ENCODE data around the gene XPR1.

The XPR1 gene

DNA sequence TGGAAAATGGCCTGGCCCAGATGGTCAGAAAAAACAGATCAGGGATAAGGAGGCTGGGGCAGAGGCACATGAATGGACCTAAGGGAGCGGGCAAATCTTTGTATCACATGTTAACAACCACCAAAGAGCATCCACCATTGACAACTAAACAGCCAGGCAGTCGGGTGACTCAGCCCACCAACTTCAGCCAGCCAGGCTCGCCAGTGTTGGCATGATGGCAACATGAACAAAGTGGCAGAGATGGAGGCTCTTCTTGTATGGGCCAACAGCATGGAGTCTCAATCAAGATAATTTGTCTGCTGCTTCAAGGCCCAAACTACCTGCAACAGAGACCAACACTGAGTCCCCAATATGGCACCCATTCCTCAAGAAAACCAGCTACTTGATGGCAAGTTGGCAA is 264.3 kb downstream of the XPR1 start:
- DNase-seq: no peak

DNA sequence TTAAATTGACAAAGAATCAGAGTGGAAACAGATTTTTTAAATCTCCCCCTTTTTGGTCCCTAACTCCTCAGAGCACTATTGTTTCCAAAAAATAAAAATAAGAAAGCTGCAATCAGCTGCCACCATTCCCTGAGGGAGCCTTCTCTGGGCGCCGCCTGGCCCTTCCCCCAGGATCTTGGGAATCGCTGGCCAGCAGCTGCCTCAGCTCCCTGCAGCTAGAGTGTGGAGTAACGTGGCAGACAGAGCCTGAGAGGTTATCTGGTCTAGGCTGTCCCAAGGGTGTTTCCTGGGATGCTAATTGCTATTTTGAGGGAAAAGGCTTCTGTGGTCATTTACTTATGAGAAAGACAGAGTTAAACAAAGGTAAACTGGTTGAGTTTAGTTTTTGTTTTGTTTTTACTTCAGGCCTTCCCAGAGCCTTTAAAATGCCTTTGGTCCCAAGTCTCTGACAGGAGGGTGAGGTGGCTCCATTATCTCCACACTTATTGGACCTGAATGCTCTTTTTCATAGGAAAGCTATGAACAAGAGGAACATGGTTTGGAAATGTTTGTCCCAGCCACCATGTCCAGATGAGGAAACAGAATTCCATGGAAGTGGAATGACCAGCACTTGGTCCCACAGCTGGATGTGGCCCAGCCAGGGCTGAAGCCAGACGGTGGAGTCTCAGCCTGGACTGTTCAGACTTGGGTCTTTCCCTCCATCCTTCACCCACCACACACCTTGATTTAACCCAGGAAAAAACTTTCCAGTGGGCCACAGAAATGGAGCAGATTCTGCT is 266.8 kb downstream of the XPR1 start:
- no peak for DNase-seq

DNA sequence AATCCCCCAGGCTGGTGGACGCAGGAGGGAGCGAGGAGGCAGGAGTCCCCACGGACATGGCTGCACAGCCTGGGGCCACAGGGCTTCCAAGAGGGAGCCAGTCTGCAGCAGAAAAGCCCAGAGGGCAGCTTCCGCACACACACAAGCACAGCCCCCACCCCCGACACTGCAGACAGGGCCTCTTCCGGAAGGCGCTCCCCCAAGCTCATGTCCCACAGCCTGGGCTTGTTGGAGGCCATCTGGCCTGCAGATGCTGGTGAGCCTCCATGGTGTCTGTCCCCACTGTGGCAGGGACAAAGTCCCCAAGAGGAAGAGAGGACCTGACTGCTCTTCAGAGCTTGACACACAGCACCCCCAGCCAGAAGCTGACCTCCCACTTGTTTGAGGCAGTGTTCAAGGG is 267.4 kb downstream of the XPR1 start:
- no peak for DNase-seq

DNA sequence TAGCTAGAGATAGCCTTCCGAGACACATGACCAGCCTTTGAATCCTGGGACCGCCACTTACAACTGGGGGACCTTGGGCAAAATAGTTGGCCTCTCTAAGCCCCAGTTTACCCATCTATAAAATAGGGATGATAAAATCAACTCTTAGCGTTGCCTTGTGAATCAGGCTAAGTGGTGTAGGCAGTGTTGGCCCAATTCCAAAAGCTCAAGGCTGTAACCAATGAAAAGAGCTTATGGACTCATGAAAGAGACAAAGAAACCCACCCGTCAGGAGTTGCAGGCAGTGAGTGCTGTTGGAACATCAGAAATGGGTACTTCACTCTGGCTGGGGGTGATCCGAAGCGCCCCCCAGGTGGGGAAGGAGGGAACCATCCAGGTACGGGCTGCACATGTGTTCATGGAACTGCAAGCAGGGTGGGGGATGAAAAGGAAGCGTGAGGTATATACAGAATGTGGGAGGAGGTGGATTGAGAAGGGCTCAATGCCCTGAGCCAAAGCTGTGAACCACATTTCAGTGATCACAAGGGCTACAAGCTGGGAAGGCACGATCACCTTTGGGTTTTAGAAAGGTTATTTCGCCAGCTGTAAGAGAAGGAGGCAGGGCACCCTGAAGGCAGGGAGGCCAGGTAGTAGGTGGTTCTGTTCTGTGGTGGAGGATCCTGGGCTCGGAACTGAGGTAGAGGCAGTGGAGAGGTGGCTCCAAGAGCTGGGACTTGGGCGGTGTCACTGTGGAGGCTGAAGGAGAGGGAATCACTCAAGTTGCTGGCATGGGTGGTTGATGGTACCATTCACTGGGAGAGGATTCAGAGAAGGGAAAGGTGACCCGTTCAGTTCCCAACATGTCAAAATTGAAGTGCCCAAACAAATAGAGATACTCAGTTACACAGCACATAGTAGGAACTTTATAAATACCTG is 269.5 kb downstream of the XPR1 start:
- DNase-seq: no peak

DNA sequence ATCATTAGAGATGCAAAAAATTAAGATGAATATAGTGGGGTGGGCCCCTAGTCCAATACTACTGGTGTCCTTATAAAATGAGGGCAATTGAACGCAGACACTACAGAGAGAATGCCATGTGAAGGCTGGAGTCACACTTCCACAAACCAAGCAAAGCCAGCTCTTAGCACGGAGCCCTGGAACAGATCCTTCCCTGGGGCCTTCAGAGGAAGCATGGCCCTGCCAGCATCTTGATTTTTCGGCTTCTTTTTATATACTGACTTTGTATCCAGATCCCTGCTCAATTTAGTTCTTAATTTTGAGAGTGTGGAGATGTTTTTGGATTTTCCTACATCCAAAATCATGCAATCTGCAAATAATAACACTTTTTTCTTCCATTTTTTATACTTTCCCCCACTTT is 270.7 kb downstream of the XPR1 start:
- no peak for DNase-seq

DNA sequence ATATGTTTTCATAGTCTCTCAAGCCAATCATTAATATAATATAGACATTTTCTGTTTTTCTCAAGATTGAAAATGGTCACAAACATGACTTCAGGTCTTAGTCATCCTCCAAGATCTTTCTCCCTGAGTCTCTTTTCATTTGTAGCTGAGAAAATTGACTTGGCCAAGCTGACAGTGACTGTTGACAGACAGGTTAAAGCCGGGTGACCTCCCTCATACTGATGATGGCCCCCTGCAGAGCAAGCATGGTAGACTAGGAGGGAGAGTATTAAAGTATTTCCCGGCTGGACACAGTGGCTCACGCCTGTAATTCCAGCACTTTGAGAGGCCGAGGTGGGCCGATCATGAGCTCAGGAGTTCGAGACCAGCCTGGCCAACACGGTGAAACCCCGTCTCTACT is 274.1 kb downstream of the XPR1 start:
- DNase-seq: no peak

DNA sequence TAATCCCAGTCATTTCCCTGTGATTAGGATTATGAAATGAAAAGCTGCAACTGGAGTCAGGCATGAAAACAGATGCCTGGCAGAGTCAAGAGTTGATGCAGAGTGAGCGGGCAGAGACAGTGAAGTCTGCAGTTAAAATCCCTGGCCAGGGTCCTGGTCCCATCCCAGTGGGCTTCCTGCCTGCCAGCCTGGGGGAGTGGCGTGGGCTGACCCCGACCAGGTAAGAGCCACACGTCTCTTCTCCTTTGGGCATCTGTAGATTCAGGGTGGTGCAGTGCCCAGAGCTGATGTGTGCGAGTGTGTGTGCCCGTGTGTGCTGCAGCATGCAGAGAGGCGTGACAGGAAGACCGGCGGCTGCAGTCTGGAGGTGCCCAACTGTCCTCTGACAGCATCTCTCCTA is 274.7 kb downstream of the XPR1 start:
- DNase-seq: no peak

DNA sequence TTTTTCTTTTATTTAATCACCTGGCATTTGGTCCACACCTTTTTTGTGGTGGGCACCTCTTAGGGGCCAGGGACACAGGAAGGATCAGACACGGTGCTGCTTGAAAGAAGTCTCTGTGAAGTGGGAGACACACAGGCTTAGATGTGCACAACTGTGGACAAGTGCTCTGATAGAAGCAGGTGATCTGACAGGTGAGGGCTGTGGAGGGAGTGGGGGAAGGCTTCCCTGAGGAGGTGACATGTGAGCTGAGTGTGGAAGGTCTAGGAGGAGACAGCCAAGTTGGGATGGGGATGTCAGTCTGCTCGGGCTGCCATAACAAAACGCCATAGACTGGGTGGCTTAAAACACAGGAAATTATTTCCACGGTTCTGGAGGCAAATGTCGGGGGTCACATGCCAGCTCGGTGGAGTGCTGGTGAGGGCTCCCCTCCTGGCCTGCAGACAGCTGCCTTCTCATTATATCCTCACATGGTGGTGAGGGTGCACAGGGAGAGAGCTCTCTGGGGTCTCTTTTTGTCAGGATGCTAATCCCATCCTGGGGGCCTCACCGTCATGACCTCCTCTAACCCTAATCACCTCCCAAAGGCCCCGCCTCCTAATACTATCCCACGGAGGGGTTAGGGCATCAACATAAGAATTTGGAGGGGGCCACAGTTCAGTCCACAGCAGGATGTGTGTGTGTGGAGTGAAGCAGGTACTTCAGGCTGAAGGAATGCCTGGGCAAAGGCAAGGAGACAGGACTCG is 275.7 kb downstream of the XPR1 start:
- DNase-seq: no peak

DNA sequence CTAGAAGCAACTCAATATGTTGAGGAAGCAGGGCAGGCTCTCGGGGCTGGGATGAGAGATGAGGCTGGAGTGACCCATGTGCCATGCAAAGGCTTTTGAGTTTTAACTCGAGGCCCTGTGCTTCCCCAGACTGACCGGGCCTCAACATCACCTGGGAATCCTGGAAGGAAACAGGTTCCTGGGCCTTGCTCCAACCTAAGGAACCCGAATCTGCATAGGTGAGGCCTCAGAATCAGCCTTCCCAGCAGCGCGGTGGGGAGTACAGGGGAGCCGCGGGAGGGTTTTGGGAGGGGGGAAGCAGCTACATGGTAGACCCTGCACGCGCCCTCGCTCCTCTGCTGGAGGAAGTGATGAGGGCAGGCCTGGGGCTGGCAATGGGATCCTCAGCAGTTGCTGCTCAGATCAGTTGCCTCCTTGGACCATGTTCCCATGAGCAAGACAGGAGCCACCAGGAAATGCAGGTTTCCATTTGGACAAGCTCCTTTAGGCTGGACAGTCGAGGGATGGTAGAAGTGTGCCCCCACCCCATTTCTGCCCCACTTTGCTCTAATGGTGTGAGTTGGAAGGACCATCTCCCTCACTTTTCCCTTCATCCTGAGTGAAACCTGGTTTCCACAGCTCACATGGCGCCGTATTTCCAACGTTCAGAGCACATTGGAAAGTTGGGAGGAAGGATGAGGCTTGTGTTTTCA is 276.4 kb downstream of the XPR1 start:
- DNase-seq: no peak

DNA sequence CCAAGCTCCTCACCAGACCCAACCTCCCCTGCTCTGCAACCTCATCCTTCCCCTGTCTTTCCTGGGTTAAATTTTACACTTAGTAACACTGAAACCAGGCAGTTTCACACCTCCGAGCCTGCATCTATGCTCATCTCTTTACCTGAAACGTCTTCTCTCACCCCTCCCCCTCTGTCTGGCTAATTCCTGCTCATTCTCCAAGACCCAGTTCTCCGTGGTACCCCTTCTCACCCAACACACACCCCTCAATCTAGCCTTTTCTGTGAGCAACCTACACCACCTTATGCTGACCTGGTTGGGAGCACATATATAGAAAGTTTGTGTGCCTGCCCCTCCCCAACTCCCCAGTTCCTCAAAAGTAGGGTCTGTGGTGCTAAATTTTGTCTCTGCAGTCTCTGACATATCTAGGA is 277.2 kb downstream of the XPR1 start:
- no peak for DNase-seq

DNA sequence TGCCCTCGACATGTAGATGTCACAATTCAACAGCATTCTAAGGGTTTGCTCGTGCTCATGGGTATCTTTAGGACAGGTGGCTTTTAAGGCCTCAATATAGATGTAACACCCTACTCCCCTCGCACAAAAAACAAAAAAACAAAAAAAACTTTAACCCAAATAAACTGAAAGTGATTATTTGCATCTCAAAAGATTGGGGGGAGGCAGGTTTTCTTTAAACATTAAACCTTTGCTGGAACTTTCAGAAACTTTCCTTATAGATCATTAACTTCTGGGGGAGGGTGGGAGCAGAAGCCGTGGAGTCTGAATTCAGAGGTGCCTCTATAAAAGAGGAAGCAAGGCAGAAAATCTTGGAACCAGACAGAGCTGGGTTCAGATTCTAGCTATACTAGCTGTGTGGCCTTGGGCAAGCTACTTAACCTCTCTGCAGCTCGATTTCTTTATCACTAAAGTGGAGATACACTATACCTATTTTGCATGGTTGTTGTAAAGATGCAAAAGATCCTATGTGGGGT is 277.7 kb downstream of the XPR1 start:
- no peak for DNase-seq

DNA sequence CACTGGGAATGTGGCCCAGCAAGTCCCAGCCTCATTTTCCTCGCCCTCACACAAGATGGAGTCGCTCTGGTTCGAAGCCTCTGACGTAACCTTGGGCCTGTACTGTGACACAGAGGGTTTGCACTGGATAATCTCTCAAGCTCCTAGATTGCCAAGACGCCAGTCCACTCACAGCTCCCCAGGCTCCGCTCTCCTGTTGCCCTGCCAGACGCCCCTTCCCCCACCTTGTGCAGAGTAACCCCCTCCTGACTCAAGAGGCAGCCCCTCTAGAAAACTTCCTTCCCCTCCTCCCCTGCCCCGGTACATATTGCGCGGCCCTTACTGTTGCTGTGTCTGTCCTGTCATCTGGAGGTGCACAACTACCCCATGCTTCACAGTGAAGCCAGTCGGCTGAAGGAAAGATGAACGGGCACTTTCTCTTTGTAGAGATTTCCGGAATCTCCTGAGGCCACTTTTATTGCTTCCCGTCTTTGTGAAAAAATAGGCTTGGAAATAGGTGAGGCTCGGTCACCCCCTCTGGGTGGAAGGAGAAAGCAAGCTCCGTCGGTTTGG is 279.9 kb downstream of the XPR1 start:
- DNase-seq: no peak

DNA sequence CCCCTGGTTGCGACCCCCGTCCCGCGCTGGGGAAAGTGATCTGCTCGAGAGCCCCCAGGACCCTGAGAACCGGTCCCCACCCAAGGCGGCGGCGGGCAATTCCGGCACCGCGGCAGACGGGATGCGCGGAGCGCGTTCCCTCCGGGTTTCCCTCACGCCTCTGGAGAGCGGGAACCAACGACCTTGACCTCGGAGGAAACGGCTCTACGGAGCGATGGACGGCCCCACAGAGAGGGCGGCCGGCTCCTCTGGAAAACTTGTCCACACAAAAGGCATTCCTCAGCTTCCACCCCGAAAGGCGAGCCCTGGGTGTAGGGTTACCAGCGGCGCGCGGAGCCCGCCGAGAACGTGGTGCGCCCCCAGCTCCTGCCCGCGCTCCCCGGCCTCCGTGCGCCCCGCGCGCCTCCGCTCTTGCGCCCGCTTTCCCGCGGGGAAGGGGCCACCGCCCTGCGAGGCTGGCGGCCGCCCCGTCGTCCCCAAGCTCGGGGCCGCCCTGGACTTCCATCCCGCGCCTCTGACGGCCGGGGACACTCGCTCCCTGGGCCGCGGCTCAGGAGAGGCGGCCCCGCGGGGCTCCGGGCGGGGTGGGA is 280.5 kb downstream of the XPR1 start:
- DNase-seq: no peak

DNA sequence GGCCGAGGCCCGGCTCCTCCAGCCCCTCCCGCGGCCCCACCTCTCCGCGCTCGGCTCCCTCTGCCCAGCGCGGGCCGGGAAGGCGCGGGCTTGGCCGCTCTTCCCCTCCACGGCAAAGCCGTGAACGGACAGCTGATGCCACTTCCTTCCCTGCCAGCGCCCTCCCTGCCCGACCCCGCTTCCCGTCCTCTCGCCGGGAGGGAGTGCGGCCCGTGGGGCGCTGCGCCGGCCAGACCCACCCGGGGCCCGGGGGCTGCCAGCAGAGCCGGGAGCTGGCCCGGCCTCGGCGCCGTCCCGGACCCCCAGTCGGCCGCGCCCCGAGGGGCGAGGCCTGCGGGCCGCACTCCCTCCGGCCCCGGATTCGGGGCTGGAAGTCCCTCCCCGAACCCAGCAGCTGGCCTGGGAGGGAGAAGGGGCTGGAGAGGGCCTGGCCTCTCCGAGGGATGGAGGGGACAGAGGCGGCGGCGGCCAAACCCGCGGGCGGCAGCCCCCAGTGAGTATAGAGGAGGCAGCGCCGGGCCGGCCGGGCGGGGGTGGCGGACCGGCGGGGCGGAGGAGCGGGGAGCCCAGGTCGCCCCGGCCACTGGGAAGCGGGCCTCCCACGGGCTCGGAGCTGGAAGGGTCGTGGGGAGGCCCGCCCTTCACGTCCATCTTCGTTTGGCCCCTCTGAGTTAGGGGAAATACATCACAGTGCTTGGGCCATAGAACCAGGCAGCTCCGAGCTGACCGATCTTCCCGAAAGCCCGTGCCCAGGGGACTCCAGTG is 281.2 kb downstream of the XPR1 start, which contains the start of gene KIAA1614:
KIAA1614 (plus strand) TSS at position 97 of the 765 bp plus-strand sequence; CDS start at position 444, 347 bp downstream.
- no peak for DNase-seq

DNA sequence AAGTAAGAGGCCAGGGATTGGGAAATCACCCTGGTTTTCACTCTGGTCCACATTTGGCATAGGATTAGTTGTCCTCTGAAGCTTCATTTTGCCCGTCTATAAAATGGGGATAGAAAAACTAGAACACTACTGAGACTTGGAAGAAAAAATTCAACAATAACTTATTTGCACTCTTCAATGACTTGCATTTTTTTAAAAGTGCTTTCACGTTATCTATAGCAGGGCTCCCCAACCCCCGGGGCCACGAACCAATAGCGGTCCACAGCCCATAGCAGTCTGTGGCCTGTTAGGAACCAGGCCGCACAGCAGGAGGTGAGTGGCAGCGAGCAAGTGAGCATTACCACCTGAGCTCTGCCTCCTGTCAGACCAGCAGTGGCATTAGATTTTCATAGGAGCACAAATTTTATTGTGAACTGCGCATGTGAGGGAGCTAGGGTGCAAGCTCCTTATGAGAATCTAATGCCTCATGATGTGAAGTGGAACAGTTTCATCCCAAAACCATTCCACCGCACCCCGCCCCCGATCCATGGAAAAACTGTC is 283.7 kb downstream of the XPR1 start:
- DNase-seq: no peak

DNA sequence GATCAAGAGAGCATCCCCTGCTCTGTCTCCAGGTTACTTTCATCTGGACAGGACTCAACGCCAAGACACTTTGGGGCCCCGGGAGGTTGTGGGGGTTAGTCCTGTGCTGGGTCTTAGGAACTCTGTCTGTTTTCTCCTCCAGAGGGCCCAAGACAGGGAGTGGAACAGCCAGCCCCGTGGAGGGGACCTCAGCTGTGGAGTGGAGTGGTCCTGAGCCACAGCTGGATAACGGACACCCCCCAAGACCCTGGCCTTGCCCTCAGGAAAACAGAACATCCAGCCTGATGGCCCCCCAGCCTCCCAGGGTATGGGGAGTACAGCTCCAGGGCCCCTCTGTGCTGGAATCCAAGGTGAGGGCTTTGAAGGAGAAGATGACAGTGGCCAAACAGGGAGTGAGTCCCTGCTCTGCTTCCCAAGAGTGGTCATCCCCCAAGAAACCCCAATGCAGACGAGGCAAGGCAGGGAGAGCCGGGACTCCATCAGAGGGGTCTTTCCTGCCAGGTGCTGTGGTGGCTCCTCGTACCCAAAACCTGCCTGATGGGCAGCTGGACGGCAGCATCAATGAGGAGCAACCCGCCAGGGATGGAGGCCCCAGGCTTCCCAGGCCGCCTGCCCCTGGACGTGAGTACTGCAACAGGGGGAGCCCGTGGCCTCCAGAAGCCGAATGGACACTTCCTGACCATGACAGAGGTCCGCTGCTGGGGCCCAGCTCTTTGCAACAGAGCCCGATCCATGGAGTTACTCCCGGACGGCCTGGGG is 284.4 kb downstream of the XPR1 start:
- no peak for DNase-seq

DNA sequence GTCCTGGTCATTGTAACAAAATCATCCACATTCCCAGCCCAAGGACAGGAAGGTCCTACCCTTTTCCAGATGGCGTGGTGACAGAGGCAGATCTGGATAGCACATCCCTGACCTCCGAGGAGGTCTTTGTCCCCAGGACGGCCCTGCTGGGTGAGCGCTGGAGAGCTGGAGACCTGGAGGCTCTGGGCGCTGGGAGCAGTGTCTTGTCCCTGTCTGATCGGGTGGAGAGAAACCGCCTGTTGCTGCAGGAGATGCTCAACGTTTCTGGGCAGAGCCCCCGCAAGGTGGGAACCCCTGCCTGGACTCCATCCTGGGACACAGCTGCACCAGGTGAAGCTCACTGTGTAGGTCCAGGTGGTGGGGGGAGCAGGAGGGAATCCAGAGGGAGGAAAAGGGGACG is 284.9 kb downstream of the XPR1 start:
- no peak for DNase-seq

DNA sequence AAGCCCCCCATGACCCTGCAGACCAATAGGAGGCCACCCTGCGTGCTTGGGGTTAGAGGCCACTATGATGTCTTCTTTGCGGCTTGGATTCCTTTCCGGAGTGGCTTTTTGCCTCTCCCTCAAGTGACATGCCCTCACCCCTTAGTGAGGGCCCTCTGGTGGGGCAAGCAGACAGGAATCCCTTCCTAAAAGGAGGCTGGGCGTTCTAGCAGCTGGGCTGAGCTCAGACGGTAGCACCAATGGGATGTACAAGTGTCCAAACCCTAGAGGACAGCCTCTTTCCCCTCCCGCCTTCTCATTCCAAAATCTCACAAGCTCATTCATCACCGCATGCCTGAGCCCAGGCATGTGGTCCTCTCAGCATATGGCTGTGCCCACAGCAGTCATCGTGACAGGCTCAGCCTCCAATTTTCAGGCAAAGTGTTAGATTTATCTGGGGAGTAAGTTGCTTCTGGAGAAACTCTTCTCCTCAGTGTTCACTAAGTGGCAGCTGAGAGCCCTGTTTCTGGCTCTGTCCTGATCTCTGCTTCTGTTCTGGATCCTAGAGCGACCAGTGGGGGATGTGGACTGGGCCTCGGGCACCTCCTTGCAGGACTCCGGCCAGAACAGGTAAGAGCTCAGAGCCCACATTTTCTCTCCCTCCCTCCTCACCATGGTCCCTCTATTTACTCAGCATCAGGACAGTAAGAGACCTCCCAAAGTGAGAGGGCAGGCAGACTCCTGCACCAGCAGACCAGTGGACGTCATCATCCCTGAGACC is 285.7 kb downstream of the XPR1 start:
- no peak for DNase-seq

DNA sequence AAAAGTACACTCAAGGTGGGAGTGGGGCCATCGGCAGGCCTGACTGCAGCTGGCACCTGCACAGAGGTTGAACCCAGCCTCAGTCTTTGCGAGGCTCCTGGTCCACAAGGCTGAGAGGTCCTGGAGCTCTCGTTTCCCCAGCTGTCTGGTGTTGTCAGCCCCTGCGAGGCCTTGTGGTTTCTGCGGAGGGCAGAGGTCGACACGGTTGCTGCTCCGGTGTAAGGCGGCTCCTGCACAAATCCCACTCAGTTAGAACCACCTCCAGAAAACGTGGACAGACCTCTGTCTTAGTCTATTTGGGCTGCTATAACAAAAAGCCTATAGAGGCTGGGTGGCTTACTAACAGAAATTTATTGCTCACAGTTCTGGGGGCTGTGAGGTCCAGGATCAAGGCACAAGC is 286.7 kb downstream of the XPR1 start:
- DNase-seq: no peak
